Psoas muscle (tissue), 8 donors: ENCODE results near the gene F5. TPM values are rescaled to one million over a fixed set of nuclear protein-coding genes. Genes with fewer than 3 reads are reported as not detected.

Experiments
- ATAC-seq, 4 donors: fragments of 200-7000 bp; cut with Tn5 transposase; one replicate each; pipeline ENCODE4 v1.9.1; 2020; ENCODE audit warnings: moderate library complexity in 3 of 4, mild to moderate bottlenecking in 2 of 4
- DNase-seq, 2 donors: peaks; one replicate each; pipeline ENCODE4 v3.0.0-alpha.2; 2020
- H3K27ac ChIP-seq: fragments of 200-600 bp; one replicate; pipeline ENCODE4 v1.8.0; 2022
- H3K27me3 ChIP-seq, 3 donors: fragments of 200-600 bp in 1 of 3; one replicate each; pipeline versions ENCODE4 v1.6.1 to v1.8.0; 2013 to 2022; ENCODE audit warnings: low read length in 2 of 3, mild to moderate bottlenecking in 2 of 3, moderate library complexity in 1 of 3; ENCODE audit not compliant: insufficient read depth in 3 of 3
- H3K36me3 ChIP-seq, 2 donors: fragments of 200-600 bp in 1 of 2; one replicate each; pipeline versions ENCODE4 v1.6.1 to v1.8.0; 2013 to 2022; ENCODE audit warnings: low read depth in 1 of 2, mild to moderate bottlenecking in 1 of 2, moderate library complexity in 1 of 2; ENCODE audit not compliant: insufficient read depth in 1 of 2
- H3K4me1 ChIP-seq: fragments of 200-600 bp; one replicate; pipeline ENCODE4 v1.8.0; 2022
- H3K4me3 ChIP-seq: fragments of 200-600 bp; one replicate; pipeline ENCODE4 v1.8.0; 2022; ENCODE audit warnings: mild to moderate bottlenecking
- H3K9me3 ChIP-seq: fragments of 200-600 bp; one replicate; pipeline ENCODE4 v1.8.0; 2022
- WGBS, 3 donors: extraction: QIAGEN DNeasy Blood & Tissue Kit; methylation state at CpG; one replicate each; pipeline versions ENCODE4 v1.1.6 to v1.1.7; 2013; 5-methylcytosine and 5-hydroxymethylcytosine counted together
- intact Hi-C, 2 donors: fragments of 100-400 bp; cut with DNase I; formaldehyde crosslinking; loops; one replicate each; pipeline versions ENCODE4 v1.11.0 to v1.14.2; 2022
- polyA plus RNA-seq, 3 donors: library from polyadenylated mRNA; stranded (reverse); fragments of 200-250 nt; gene quantifications; one replicate each; pipeline ENCODE4 v1.2.3, GENCODE V29; 2013
- total RNA-seq, 4 donors: library from RNA; stranded (reverse); fragmentation: NEBNext Ultra II Directional in 2 of 4; extraction: Animal tissue kit (Norgen Biotek cat#: 25700) in 2 of 4; gene quantifications; one replicate each; pipeline versions ENCODE4 v1.2.1 to v1.2.4, GENCODE V29; 2021 to 2023
- TF ChIP-seq, protein P1 (sequence below): fragments of 200-600 bp; IDR thresholded peaks from one replicate; pipeline ENCODE4 v1.8.0; 2022; ENCODE audit warnings: antibody characterized with exemption
- donor health status: healthy with polysubstance abuse.
- donor health status: DM: no; HTN: no; CAD: no; lungs with moderate emphysema.
- donor health status: Bipolar disorder and iron deficiency.
- donor health status: healthy.
- donor health status: DM: yes; HTN: yes; CAD: no.
- donor health status: DM: no; HTN: no; CAD: no.
- donor health status: DM: no; HTN: no; CAD: no.
- donor health status: DM: yes; HTN: yes; CAD: no.

The F5 gene
- total and polyA plus RNA-seq, 7 donors, result 0.01 to 0.22 (median 0.08) TPM; not detected in 2

DNA sequence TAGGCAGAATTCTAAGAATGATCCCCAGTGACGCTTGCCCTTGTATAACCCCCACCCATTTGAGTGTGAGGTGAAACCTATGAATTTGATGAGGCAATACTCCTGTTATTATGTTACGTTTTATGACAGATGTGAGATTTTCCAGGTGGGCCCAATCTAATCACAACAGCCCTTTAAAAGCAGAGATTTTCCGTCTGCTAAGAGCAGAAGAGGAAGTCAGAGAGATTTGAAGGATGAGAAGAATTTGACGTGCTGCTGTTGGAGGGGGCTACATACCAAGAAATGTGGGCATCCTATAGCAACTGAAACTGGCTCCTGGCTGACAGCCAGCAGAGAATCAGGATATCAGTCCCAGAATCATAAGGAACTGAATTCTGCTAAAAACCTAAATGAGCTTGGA lies 98.1 kb downstream of the F5 start:
- peak overlapping the region; percentile 95 for H3K4me3 ChIP-seq
- WGBS, 3 donors, result 64 to 82% (median 67%) methylated on average over 4 of the region's 4 CpGs
- peaks cover 0 to 5% of the 10 kb centered on the region in 2 donors for H3K36me3 ChIP-seq
- H3K9me3 ChIP-seq, result no peaks in the 10 kb centered on the region
- DNase-seq (no peak), ATAC-seq (no peak)
- no peaks in the 10 kb centered on the region for H3K27me3 ChIP-seq
- intact Hi-C loops, result loop anchor here (10.0 kb wide), 3 partner anchors 123 to 873 kb away; partner anchors contain the start of genes BLZF1 (in 1 of the 2) and NME7 (in 1 of the 2)
- peak overlapping the region; percentile 99 for H3K27ac ChIP-seq
- TF ChIP-seq, protein P1, sequence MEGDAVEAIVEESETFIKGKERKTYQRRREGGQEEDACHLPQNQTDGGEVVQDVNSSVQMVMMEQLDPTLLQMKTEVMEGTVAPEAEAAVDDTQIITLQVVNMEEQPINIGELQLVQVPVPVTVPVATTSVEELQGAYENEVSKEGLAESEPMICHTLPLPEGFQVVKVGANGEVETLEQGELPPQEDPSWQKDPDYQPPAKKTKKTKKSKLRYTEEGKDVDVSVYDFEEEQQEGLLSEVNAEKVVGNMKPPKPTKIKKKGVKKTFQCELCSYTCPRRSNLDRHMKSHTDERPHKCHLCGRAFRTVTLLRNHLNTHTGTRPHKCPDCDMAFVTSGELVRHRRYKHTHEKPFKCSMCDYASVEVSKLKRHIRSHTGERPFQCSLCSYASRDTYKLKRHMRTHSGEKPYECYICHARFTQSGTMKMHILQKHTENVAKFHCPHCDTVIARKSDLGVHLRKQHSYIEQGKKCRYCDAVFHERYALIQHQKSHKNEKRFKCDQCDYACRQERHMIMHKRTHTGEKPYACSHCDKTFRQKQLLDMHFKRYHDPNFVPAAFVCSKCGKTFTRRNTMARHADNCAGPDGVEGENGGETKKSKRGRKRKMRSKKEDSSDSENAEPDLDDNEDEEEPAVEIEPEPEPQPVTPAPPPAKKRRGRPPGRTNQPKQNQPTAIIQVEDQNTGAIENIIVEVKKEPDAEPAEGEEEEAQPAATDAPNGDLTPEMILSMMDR, result no peak
- peaks cover 24% of the 10 kb centered on the region for H3K4me1 ChIP-seq

DNA sequence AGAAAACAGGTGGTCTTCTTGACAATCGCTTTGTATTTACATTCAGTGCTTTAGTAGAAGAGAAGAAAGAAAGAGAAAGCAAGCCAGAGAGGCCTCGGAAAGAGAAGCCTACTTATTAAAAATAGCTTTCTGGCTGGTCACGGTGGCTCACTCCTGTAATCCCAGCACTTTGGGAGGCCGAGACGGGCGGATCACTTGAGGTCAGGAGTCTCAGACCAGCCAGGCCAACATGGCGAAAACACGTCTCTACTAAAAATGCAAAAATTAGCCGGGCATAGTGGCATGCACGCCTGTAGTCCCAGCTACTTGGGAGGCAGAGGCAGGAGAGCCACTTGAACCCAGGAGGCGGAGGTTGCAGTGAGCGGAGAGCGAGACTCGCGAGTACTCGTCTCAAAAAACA lies 98.7 kb downstream of the F5 start:
- WGBS, 3 donors, result 43 to 71% (median 50%) methylated on average over 16 of the region's 16 CpGs
- Histone ChIP-seq H3K4me3 (peak overlapping the region; percentile 95), H3K27ac (peak overlapping the region; percentile 99), H3K36me3 (peaks cover 0 to 5% of the 10 kb centered on the region in 2 donors), H3K4me1 (peaks cover 29% of the 10 kb centered on the region), H3K9me3 (no peaks in the 10 kb centered on the region), H3K27me3 (no peaks in the 10 kb centered on the region)
- TF ChIP-seq, protein P1, result no peak
- DNase-seq (peak; percentile 40 to 80), ATAC-seq (peak in 2 of 4 donors; percentile 15 to 39)
- intact Hi-C loops, result loop anchor here (10.0 kb wide), 3 partner anchors 123 to 873 kb away; partner anchors contain the start of genes BLZF1 (in 1 of the 2) and NME7 (in 1 of the 2)

DNA sequence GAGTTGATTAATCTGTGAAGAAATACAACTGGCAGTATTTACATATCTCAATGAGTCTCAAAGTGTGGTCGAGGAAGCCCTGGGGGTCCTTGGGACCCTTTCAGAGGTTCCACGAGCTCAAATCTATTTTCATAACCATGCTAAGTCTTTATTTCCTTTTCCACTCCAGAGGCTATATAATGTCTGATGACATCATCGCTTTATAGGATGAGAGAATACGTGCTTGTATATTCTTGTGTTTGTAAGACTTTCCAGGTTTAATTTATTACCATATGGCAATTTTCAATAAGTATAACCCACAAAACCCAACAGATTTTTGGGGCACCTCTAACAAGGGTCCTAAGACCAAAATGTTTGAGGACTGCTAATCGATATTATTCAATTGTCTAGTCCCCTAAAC lies 99.1 kb downstream of the F5 start:
- no peak for ATAC-seq
- Histone ChIP-seq H3K4me3 (peak overlapping the region; percentile 95), H3K36me3 (peaks cover 0 to 5% of the 10 kb centered on the region in 2 donors), H3K27ac (peak overlapping the region; percentile 99), H3K4me1 (peaks cover 33% of the 10 kb centered on the region), H3K9me3 (no peaks in the 10 kb centered on the region), H3K27me3 (no peaks in the 10 kb centered on the region)
- no peak for DNase-seq
- intact Hi-C loops, result loop anchor here (10.0 kb wide), 3 partner anchors 122 to 872 kb away; partner anchors contain the start of genes BLZF1 (in 1 of the 2) and NME7 (in 1 of the 2)
- WGBS, 3 donors, result 56 to 73% (median 64%) methylated on average over 5 of the region's 5 CpGs
- TF ChIP-seq, protein P1, result no peak

DNA sequence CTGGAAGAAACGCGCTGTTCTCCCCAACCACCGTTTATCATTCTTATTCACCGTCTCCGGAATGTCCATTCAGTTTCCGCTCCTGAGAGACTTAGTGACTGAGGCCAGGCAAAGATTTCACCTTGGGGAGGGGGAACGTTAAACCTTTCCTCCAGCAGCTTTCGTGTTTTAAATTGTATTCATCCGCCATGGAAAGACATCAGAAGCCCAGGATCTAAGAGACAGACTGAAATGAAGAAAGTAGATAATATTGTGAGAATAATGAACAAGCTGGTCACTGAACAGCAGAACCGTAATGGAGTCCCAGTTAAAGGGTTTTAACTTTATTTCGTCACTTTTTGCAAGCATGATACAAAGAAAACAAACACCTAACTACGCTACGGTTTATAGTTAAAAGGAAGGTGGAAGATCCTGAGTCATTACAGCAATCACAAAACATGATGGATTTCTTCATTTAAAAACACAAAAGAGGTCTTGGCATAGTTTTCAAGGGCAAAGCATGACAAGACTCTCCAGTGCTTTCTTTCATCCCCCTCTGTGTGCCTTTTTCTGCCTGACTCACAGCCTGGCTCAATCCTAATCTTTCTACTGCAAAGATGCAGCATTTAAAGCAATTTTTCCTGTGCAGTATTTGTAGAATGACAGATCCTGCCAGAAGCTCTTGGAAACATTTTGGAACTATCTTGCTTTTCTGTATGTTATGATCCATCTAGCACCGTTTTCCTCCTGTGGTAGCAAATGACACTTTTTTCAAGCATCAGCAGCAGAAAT lies 99.8 kb downstream of the F5 start:
- ATAC-seq (peak in 1 of 4 donors; percentile 6), DNase-seq (no peak)
- H3K4me3 ChIP-seq, result peak overlapping the region; percentile 95
- peaks cover 0 to 5% of the 10 kb centered on the region in 2 donors for H3K36me3 ChIP-seq
- peak overlapping the region; percentile 99 for H3K27ac ChIP-seq
- no peaks in the 10 kb centered on the region for H3K9me3 ChIP-seq
- 2 to 4% (median 2%) methylated on average over 14 of the region's 14 CpGs for WGBS, 3 donors
- intact Hi-C loops, result loop anchor here (10.0 kb wide), 3 partner anchors 122 to 872 kb away; partner anchors contain the start of genes BLZF1 (in 1 of the 2) and NME7 (in 1 of the 2)
- H3K27me3 ChIP-seq, result no peaks in the 10 kb centered on the region
- H3K4me1 ChIP-seq, result peaks cover 38% of the 10 kb centered on the region
- TF ChIP-seq, protein P1, result no peak
